GM12891 (cell line): ENCODE results near the gene PELI2.

Experiments used
- POLR2A ChIP-seq: IDR thresholded peaks from 2 replicates; pipeline ENCODE4 v1.6.1; 2011; ENCODE audit warnings: low read depth, low read length, control low read depth
- POLR2AphosphoS5 ChIP-seq: IDR thresholded peaks from 2 replicates; pipeline ENCODE4 v1.6.1; 2011; ENCODE audit warnings: low read depth, low read length, control low read depth
- SPI1 ChIP-seq: IDR thresholded peaks from 2 replicates; pipeline ENCODE4 v1.6.1; 2011; ENCODE audit warnings: low read depth, low read length, control low read depth
- TAF1 ChIP-seq: IDR thresholded peaks from 2 replicates; pipeline ENCODE4 v1.6.1; 2011; ENCODE audit warnings: low read depth, low read length, control low read depth

DNA sequence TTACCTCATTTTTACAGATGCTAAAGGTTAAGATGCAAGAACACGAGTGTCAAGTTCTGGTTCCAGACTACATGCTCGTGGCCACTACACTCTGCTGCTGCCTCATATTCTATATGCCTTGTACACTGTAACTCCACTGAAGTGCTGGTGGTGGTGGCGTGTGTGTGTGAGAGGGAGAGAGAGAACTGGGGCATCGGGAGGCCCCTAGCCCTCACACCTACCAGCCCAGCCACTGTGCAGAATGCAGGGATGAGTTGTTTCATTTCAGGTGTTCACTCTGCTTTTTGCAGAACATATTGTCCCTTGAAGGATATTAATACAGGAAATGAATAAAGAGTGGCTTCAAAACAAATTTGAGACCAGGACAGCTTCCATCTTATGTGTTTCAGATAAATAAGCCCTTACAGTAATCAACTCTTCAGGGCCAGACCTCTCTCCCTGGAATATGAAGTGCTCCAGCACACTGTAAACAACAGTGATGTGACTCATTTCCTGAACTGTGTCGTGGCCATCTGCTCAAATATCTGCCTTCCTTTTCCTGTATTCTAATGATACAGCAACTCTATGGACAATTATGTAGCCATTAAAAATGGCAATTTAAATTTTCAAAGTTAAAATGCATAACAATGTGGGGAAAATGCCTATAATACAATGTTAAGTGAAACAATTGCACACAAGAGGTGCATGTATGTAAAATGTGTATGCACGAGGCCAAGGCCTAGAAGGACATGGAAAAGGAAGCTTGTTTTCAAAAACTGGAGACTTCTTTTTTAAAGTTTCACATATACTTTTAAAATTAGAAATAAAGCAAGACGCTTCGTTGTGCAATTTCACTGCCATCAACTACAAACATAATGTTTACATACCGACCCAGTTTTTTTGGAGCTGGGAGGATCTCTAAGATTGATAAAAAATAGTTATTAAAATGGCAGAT lies 215.4 kb downstream of the PELI2 start:
- TF ChIP-seq SPI1 (no peak), POLR2AphosphoS5 (no peak), POLR2A (no peak), TAF1 (no peak)
